NOMO-1 (cell line): ENCODE data around the gene KY.

Experiments
- DNase-seq, 2 experiments: peaks; one replicate each; lab custom pipeline; 2025; ENCODE audit not compliant: unreplicated experiment in 2 of 2; lab: John Stamatoyannopoulos, UW

Gene KY

DNA sequence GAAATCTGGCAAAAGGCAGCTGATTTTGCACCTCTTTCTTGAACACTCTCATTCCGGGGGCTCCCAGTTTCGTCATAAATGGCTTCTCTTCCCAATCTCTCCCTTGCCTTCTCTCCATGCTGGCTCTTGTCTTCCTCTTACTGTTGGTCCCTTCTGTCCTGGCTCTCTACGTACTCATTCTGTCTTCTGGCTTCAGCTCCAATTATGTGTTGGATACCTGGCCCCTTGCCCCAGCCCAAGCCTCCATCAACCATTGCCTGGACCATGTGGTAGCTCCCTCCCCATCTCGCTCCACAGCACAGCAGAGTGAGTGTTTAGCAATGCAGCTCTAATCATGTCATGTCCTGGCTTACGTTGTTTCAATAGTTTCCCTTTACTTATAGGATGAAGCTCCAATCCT is 21.7 kb upstream of the KY start:
- DNase-seq: no peak

DNA sequence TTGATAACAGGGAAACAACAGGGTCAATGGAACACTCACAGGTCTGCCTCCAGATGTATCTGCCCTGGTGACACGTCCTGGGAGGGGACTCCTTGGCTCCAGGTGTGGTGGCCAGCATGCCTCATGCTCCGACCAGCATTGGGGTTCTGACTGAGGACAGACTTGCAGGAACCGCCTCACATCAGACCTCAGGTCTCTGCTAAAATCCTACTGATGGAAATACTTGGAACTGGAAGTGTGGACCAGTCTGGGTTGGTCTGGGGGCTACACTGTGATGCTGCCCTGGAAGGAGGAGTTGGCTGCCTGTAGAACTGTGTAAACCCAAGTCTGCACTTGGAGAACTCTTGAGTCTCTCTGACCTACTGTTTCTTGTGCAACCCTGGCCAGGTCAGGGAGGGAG is 17.1 kb upstream of the KY start:
- no peak for DNase-seq

DNA sequence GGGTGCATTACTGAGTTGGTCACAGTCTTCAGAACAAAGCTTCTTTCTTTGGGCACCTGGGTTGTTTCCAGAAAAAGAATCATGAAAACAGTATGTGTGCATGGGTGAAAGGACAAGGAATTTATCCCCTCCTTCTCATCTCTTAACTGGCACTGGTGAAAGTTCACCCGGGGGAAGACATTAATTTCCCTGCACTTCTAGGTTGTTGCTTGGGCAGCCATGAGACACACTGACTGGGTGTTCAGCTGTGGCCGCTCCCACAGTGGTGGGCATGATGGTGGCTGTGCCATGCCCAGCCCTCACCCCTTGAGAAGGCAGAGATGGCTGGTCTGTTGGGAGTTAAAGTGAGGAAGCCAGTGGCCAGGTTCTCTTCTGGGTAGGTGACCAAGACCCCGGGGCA is 16.6 kb upstream of the KY start:
- DNase-seq: no peak

DNA sequence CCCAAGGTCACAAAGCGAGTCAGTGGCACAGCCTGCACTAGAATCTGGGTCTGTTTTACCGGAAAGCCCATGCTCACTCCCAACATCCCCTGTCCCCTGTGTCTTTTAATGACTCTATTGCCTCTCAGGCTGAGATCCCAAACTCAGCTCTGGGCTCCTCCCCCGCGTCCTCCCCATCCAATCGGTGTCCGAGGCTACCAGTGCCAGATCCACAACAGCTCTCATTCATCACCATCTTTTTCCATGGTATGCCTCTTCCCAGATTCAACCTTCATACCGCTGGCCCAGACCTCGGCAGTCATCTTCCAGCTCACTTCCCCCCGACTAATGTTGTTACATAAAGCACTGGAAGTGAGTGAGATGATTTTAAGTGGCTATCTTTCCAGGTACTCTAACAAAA is 16.1 kb upstream of the KY start:
- no peak for DNase-seq

DNA sequence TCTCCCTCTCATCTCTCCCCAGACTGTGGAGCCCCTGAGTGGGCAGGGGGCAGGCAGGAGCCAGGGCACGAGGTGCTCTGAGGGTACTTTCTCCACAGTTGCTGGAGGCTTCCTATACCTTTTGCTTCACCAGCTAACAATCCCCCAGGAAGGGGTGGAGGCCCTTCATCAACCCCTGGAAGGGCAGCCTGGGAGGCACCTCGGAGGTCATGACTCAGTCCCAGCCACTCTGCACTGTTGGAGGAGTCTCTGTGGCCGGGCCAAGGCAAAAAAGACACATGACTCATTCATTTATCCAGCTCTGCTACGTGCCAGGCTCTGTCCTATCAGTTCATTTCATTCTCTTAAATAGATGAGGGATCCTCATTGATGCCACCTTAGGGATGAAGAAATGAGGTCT is 15.6 kb upstream of the KY start:
- no peak for DNase-seq

DNA sequence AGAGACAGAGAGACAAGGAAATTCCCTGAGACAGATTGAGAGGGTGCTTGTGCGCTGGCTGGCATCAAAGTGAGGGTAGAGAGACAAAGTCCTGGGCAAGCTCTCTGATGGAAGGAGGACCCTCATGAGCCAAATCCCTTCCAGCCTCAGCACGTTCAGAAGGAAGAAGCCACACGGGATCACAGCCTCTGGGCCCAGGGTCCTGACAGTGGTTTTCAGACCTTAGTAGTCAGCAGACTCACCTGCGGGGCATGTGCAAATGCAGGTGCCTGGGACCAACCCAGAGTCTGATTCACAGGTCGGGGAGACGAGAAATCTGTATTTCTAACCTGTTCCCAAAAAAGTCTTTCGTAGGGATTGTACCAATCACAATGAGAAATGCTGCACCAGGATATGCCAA is 15.2 kb upstream of the KY start:
- DNase-seq: no peak

DNA sequence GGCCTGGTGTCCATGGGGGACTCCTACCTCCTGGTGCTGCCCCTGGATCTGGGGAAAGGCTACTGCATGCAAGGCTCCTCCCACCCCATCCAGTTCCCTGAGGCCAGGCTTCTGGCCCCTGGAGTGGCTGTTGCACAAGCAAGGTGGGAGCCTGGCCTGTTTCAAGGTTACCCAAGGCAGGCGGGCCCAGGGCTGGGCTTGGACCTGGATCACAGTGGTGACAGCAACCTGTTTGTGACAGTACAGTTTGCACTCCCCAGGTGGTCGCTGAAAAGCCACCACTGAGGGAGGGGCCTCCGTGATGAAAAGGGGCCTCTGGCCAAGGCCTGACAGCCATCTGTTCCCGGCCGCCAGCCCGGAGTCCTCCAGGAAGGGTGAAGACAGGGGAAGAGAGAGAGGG is 14.4 kb upstream of the KY start:
- no peak for DNase-seq

DNA sequence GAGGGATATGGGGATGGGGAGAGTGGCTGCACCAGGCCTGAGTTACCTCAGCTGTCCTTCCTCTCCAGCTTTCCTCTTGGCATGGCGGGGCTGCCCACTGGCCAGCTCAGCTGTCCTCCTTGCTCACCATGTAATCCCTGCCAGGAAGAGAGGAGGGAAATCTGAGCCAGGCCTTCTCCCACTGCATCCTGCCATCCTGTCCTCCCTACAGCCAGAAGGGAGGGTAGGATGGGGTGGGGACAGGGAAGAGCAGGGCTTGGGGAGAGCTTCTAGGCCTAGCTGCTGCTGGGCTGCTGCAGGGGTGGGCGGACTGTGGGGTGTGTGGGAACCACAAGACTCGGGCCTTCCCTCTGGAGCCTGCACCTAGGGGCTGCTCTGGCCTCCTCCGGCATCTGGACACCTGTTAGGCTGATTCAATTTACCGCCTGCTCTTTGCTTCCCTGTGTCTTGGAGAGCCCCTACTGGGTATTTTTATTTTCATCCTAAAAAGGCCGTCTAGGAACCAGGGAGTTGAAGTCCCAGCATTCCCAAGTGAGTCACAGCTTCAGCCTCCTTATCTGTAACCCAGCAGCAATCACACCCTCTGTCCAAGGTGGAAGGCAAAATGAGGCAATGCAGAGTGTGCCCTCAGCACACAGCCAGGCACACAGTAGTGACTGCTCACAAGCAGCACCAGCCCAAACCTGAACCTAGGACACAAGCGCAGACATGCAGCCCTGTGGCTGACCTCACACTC is 13.1 kb upstream of the KY start:
- DNase-seq: no peak

DNA sequence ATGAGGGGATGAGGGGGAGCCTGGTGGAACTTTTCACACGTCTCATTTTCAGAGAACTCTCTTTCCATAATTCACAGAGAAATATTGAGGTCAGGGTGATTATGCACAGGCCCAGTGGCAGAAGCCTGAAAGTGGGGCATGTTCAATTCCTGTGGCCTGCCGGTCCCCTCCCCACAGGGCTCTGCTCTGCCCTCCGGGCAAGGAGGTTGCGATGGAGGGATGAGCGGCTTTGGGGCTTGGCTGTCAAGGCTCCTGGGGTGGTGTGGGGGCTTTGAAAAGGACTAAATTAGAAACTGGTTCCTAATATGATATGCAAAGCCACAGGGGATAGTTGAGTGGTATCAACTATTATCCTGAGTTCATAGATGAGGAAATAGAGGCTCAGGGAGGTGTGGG is 9.2 kb upstream of the KY start:
- no peak for DNase-seq

DNA sequence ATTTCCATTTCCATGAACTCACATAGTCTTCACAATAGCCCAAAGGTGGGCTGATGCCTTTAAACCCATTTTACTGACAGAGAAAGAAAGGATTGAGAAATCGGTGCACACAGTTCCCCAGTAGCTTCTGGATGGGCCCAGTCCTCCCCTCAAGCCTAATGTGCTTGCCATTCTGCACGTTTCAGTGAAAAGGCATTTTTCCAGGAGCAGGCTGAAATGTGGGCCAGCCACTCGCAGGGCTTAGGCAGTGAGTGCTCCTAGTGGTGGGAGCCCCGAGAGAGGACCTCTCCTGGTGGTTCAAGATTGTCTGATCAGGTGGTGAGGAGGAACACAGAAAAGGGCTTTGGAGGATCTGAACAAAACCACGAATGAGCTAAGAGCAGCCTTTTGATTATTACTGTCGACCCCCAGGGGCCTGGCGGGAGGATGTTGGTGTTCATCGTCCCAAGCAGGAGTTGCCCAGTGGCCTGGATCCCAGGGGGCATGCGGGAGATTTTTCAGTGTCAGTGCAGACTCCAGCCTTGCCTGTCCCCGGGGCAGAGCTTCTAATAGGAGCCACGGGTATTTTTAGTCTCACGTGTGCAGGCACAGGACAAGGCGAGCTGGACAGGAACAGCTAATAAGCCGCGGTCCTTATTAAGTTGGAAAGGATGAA is 8.7 kb upstream of the KY start:
- no peak for DNase-seq

DNA sequence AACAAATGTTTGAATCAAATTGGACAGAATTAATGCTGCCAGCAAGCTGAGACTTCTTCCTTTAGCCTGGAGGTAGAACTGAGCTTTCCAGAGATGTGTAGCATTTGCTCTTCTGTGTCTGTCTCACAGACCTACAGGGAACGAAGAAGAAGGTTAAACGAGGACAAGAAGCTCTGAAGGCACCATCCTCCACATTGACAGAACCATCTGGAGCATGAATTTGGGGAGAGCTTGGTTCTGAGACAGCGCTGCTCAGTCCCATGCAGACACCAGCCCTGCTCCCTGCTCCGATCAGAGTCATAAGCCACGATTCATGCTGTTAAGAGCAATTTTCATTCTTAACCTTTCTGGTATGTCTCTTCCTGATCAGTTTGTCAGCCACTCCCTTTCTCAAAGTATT is 7.7 kb upstream of the KY start:
- no peak for DNase-seq

DNA sequence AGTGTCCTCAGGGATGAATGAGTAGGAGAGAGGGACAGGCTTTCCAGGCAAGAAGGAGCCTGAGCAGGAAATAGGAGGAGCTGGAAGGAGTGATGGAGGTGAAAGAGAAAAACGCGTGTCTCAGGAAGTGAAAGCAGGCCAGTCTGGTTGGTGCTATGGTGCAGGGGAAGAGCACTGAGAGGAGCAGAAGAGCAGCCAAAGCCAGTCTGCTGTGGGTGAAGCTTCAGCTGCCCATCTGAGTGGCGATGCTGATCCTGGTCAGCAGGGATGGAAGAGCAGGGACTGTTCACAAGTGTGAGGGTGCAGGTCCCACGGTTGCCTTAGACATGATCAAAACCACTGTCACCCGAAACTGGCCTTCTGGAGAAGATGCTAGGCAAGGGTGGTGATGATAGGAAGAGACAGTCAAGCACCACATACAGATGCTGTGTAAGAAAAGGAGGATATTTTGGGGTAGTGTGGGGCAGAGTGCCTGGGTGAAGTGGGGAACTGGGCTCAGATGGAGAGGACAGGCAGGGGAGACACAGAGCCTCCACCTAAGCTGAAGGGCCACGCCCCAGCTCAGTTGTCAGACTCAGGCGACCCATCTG is 5.5 kb upstream of the KY start:
- DNase-seq: no peak

DNA sequence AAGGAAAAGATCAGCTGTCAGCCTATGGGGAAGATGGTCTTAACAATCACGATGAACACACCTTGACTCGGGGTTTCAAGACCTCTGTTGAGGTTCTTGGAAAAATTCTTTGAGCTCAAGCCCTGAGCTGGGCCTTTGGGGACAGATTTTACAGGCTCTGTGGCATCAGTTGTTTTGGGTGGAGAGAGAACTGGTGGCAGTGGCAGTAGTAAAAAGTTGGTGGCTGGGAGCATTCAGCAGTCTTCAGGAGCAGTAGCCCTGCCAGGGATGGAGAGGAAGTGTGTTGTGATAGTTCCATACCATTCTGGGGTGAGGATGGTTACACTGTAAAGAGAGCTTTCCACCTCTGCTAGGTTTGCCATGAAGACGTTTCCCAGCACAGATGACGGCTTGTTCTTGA is 4.9 kb upstream of the KY start:
- DNase-seq: no peak

DNA sequence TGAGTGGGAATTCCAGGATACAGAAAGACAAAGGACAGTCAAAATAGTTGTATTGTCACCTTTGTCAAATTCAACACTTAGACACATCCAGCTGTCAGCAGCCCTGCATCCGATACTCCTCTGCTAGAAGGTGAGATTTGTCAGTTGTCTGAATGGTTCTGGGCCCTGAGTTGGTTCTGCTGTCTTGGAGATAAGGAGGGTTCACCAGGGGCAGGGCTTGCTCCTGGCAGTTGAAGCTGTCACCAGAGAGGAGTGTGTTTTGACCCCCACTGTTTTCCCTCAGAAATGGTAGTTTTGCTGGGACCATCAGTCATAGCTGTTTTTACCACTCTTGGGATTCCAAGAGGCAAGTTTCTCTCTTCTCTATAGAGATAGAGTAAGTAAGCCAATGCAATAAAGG is 3.2 kb upstream of the KY start:
- DNase-seq: no peak

DNA sequence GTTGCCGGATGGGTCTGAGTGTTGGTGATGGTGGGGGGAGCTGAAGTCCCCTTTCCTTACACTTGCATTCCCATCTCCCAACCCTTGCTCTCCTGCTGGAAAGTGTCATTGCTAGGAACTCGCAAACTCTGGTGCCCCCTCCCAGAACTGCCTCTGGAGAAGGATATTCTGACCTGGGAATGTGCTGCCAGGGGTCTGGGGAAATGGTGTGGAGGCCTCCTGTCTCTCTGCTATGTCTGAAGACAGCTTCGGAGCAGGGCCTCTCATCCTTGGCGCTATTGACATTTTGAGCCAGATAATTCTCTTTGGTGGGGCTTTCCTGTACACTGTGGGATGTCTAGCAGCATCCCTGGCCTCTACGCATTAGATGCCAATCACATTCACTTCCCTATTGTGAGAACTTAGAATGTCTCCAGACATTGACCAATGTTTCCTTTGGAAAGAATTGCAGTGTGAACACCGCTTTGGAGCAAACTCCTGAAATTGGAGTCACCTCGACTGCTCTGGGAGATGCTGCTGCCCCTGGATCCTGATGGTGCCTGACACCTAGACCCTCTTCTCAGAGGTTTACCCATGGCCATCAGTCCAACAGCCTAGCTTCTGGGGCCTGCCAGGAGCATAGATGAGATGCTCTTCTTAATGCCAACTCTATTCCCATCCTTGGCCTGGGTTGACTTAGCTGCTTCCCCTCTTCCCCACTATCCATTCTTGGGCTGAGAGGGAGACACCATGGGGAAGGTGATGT is 2.2 kb upstream of the KY start:
- no peak for DNase-seq

DNA sequence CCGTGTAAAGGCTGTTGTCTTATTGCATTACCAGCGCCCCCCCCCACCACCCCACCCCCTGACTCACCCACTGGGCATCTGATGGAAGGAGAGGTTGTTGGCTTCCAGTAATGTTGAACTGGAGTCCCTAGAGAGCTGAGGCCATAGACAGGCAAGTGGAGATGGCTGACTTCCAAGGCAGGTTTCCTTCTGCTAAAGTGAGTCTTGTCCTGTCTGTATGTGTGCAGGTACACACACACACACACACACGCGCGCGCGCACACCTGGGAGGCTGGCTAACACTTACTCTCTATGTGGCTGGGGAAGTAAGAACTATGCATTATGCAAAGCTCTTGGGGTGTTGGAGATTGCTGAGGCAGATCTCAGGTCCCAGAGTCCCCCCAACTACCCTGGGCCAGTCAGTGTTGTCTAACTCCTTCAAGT is 1.6 kb upstream of the KY start:
- DNase-seq: no peak

DNA sequence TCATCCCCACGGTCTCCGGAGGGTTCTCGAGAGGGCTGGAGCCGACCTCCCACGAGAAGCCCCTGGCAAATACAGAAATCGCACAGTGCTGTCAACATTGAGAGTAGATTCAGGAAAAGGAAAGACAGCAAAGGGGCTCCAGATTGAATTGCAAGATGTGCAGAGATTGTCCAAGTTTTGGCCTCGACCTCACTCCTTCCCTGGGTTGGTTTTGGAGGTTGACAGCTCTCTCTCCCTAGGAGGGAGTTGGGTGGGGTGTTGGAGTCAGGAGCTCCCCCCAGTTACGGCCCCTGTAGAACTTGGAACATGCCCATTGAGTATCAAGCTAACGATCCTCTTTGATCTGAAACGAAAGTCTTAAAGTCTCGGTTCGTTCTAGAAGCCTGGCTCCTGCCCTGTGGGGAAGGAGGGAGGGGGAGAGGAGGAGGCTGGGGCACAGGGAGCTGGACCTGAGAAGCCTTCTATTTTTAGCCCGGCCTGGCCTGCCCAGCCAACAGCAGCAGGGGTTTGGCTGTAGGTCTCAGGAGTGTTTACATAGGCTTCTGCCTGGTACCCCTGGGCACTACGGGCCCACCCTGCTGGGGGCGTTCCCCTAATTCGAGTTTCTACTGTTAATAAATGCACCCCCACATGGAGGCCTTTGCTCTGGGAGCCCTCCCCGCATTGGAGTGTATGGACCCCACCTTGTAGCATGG is 672 bp upstream of the KY start:
- no peak for DNase-seq

DNA sequence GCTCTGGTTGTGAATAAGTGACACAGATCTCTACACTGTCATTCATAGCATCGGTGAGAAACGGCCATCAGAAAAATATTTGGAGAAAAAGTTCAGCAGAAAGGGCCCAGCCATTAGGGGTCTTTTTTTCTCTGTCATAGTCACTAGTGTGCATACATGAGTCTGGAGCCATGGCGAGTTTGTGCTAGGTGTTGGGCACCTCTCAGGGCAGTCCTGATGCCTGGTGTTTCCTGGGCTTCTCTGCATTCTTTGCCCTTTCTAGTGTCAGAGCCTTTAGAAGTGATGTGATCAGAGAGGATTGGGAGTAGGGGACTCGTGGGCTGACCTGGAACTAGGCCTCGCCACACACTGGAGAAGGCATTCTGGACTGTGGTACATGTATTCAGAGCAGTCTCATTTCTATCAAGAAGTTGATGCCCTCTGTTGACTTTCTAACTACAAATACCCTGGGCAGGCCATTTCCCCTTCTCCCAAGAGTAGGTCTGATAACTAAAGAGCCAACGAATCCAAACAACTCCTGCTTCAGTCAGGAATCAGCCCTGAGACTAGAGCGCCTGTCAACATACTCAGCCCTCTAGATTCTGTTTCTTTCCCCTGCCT is 1.6 kb downstream of the KY start:
- no peak for DNase-seq

DNA sequence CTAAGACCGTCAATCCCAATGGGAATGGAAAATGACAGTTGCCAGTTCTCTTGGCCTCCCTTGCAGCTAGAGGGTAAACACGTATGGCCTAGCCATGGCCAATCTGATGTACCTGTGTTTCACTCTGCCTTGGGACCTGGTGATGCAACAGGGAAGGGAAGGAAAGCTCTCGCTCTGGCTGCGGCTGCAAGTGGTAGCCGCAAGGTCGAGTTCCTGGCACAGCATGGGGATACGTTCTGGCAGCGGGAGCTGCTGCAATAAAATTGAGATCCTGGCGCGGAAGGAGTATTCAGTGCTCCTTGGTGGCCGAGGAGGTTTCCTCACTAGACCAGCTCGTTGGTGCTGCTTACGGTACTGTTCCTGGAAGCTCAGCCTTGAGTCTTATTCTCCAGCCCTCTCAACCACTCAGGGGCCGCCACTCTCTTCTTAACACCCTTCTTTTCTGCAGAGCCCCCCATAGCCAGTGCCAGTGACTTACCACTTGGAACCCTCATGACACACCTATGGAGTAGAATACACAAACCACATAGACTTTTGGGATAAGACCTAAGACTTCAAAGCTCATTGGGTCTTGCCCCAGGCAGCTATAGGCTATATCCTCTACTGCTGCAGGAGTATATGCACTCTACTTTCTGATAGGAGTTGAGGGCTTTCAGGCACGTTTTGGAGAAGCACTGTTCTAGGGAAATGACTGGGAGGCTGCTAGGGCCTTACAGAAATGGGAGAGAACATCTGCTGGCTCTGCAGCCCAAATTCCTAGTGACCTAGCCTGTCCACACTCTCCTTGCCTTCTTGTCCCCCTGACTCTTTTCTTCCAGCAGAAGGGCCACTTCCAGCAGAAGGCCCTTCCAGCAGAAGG is 2.7 kb downstream of the KY start:
- no peak for DNase-seq

DNA sequence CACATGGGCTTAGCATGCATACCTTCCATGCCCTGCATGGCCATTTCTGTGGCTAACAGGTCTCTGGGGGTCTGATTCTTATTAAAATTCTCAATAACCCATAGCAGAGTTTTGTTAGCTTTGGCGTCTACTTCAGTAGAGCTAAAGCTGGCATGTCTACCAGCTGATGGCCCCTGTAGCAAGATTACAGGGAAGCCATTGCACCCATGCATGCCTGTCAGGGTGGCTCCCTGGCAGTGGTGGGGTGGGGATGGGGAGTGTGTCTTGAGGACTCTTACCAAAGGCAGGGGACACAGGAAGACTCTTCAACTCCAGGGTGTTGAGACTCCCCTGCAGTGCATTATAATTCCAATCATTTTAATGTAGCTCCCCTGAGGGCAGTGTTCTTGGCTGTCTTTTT is 4.7 kb downstream of the KY start:
- DNase-seq: no peak
